Stomach (tissue), 4 donors: ENCODE results near the gene HEXD.
"Not testable (repeated sequence)": the region's sequence is repeated elsewhere in the genome, so short reads cannot be mapped to it uniquely, and the experiment has no call there.

Experiments used
- CTCF ChIP-seq, 7 experiments: fragments of 450-650 bp in 4 of 7; fragments of 200-600 bp in 3 of 7; sonication (generic) in 3 of 7; IDR thresholded peaks; one replicate each; pipeline ENCODE4 v1.5.1; 2016 to 2019; ENCODE audit warnings: antibody characterized with exemption in 7 of 7, control low read depth in 2 of 7, mild to moderate bottlenecking in 1 of 7
- EP300 ChIP-seq: sonication (generic); formaldehyde crosslinking; IDR thresholded peaks from one replicate; pipeline ENCODE4 v1.6.1; 2017; ENCODE audit warnings: antibody characterized with exemption
- POLR2AphosphoS5 ChIP-seq, 3 donors: sonication (generic); formaldehyde crosslinking; IDR thresholded peaks; one replicate each; pipeline ENCODE4 v1.6.1; 2016; ENCODE audit warnings: antibody characterized with exemption in 3 of 3

- TF ChIP-seq CTCF (IDR thresholded peaks at IDR 0.05); EP300; POLR2AphosphoS5 (IDR thresholded peaks at IDR 0.05): not testable (repeated sequence)
Observed at GRCh38 chr17:82459936-82460335, 41.8 kb downstream of the HEXD start.
